Measurements from ENCODE around the gene HIVEP3. TPM values are rescaled to one million over a fixed set of nuclear protein-coding genes. Genes with fewer than 3 reads are reported as not detected.

HIVEP3 gene
- total RNA-seq, 4 donors from 2014 or later, result 4.2 to 6.5 (median 4.7) TPM

- DNase-seq (ENCODE audit: low spot score in 2 of 2), result no peak
- Histone ChIP-seq H3K27ac (no peak overlapping the region), H3K4me1 (peaks cover 0 to 15% (median 0%) of the 10 kb centered on the region in 4 donors), H3K4me3 (no peak overlapping the region), H3K27me3 (no peaks in the 10 kb centered on the region), H3K36me3 (peaks cover 0 to 29% (median 0%) of the 10 kb centered on the region in 3 donors), H3K9me3 (no peaks in the 10 kb centered on the region)
- TF ChIP-seq CTCF (IDR thresholded peaks at IDR 0.05), result no peak
- TF ChIP-seq POLR2A (IDR thresholded peaks at IDR 0.05), result no peak
- no peak for TF ChIP-seq EP300 (IDR thresholded peaks at IDR 0.05)
- WGBS, 2 donors, result 78% methylated on average over 9 of the region's 9 CpGs
These were observed 409.5 kb downstream of the HIVEP3 start for GRCh38 chr1:41509270-41509671.

- H3K27me3 ChIP-seq, result no peaks in the 10 kb centered on the region
- WGBS, 2 donors, result 80 to 86% methylated on average over 2 of the region's 2 CpGs
- peaks cover 0 to 12% (median 0%) of the 10 kb centered on the region in 4 donors for H3K4me1 ChIP-seq
- H3K27ac ChIP-seq, result no peak overlapping the region
- H3K36me3 ChIP-seq, result peaks cover 0 to 29% (median 0%) of the 10 kb centered on the region in 3 donors
- no peaks in the 10 kb centered on the region for H3K9me3 ChIP-seq
- H3K4me3 ChIP-seq, result no peak overlapping the region
- no peak for TF ChIP-seq EP300 (IDR thresholded peaks at IDR 0.05)
- no peak for TF ChIP-seq CTCF (IDR thresholded peaks at IDR 0.05)
- TF ChIP-seq POLR2A (IDR thresholded peaks at IDR 0.05), result no peak
- no peak for DNase-seq (ENCODE audit: low spot score in 2 of 2)
These were observed 410.4 kb downstream of the HIVEP3 start for GRCh38 chr1:41508290-41508689.

GRCh38 chr1:41507836-41508235 lies 410.9 kb downstream of the HIVEP3 start:
- TF ChIP-seq EP300 (IDR thresholded peaks at IDR 0.05), result no peak
- TF ChIP-seq POLR2A (IDR thresholded peaks at IDR 0.05), result no peak
- TF ChIP-seq CTCF (IDR thresholded peaks at IDR 0.05), result no peak
- WGBS, 2 donors, result 84 to 85% methylated on average over 5 to 6 of the region's 6 CpGs
- DNase-seq (ENCODE audit: low spot score in 2 of 2), result no peak

GRCh38 chr1:41507110-41507720 lies 411.5 kb downstream of the HIVEP3 start:
- no peaks in the 10 kb centered on the region for H3K9me3 ChIP-seq
- H3K4me3 ChIP-seq, result no peak overlapping the region
- WGBS, 2 donors, result 69 to 71% methylated on average over 13 of the region's 13 CpGs
- peaks cover 0 to 12% (median 0%) of the 10 kb centered on the region in 4 donors for H3K4me1 ChIP-seq
- peak overlapping the region in 1 of 4 donors; percentile 48 for H3K27ac ChIP-seq
- H3K27me3 ChIP-seq, result no peaks in the 10 kb centered on the region
- H3K36me3 ChIP-seq, result peaks cover 0 to 21% (median 0%) of the 10 kb centered on the region in 3 donors
- DNase-seq (ENCODE audit: low spot score in 2 of 2), result no peak
- TF ChIP-seq EP300 (IDR thresholded peaks at IDR 0.05) (peak in 1 of 2 donors; percentile 14), POLR2A (IDR thresholded peaks at IDR 0.05) (no peak), CTCF (IDR thresholded peaks at IDR 0.05) (no peak)

More at GRCh38 chr1:41507836-41508235, 410.9 kb downstream of the HIVEP3 start:
- H3K36me3 ChIP-seq, result peaks cover 0 to 27% (median 0%) of the 10 kb centered on the region in 3 donors
- peaks cover 0 to 12% (median 0%) of the 10 kb centered on the region in 4 donors for H3K4me1 ChIP-seq
- no peak overlapping the region for H3K27ac ChIP-seq
- no peaks in the 10 kb centered on the region for H3K9me3 ChIP-seq
- H3K4me3 ChIP-seq, result no peak overlapping the region
- no peaks in the 10 kb centered on the region for H3K27me3 ChIP-seq

All from tibial nerve (tissue), 4 donors.